ENCODE results near the gene FTO.

FTO gene

DNA sequence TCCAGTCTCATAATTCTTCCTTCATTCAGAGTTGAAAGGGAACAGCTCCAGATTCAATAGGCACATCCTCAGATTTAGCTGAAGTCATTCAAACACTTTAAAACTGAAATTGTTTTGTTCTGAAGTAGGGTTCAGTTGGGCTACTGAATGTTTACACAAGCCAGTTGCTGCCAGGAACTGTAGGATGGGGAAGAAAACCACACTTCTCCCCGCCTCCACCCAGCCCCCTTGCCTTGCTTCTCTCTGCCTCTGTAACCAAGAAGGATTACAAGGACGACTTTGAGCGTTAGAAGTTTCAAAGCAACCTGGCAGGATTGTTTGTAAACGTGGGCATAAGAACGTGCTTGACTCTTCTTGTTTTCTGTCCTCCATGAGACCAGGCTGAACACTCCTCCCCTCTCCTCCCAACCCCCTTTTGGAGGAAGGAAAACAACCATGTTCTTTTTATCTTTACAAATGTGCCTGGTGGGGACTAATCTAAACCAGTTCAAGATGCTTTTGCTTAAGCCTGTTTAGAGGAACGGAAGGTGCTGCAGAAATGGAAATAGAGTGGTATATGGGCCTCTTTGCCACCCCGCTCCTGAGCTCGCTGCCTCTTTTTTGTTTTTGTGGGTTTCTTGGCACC, 287.9 kb downstream of the FTO start:
- TF ChIP-seq, protein P1, sequence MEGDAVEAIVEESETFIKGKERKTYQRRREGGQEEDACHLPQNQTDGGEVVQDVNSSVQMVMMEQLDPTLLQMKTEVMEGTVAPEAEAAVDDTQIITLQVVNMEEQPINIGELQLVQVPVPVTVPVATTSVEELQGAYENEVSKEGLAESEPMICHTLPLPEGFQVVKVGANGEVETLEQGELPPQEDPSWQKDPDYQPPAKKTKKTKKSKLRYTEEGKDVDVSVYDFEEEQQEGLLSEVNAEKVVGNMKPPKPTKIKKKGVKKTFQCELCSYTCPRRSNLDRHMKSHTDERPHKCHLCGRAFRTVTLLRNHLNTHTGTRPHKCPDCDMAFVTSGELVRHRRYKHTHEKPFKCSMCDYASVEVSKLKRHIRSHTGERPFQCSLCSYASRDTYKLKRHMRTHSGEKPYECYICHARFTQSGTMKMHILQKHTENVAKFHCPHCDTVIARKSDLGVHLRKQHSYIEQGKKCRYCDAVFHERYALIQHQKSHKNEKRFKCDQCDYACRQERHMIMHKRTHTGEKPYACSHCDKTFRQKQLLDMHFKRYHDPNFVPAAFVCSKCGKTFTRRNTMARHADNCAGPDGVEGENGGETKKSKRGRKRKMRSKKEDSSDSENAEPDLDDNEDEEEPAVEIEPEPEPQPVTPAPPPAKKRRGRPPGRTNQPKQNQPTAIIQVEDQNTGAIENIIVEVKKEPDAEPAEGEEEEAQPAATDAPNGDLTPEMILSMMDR (IDR thresholded peaks at IDR 0.05; ENCODE audit: low read depth, low read length, missing control alignments) = no peak
- H3K27me3 ChIP-seq (replicated peaks) = no peaks in the 10 kb centered on the region
- peak; percentile 42 for DNase-seq
- H3K27ac ChIP-seq = no peak overlapping the region
- in situ Hi-C loops (cut with HindIII; ENCODE audit: low pct_ligation_motif_present, low sequenced_read_pairs) = no loop called here
- peak overlapping the region; percentile 0 for H3K4me3 ChIP-seq (ENCODE audit: low read depth, low read length)
- no peaks in the 10 kb centered on the region for H3K36me3 ChIP-seq (replicated peaks)

- DNase-seq = no peak
- in situ Hi-C loops (cut with HindIII; ENCODE audit: low pct_ligation_motif_present, low sequenced_read_pairs) = no loop called here
- Histone ChIP-seq H3K36me3 (replicated peaks) (no peaks in the 10 kb centered on the region), H3K27ac (no peak overlapping the region), H3K4me3 (ENCODE audit: low read depth, low read length) (no peak overlapping the region), H3K27me3 (replicated peaks) (no peaks in the 10 kb centered on the region)
- TF ChIP-seq, protein P1 (IDR thresholded peaks at IDR 0.05; ENCODE audit: low read depth, low read length, missing control alignments) = no peak
Measured at GRCh38 chr16:53995378-53995777, 291.4 kb downstream of the FTO start.

DNA sequence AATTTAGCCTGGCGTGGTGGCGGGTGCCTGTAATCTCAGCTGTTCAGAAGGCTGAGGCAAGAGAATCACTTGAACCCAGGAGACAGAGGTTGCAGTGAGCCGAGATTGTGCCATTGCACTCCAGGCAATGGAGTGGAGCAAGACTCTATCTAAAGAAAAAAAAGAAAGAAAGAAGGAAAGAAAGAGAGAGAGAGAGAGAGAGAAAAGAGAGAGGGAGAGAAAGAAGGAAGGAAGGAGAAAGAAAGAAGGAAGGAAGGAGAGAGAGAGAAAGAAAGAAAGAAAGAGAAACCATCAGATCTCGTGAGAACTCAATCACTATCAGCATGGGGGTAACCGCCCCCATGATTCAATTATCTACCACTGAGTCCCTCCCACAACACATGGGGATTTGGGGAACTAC, 293.0 kb downstream of the FTO start:
- H3K27ac ChIP-seq = no peak overlapping the region
- in situ Hi-C loops (cut with HindIII; ENCODE audit: low pct_ligation_motif_present, low sequenced_read_pairs) = no loop called here
- H3K27me3 ChIP-seq (replicated peaks) = no peaks in the 10 kb centered on the region
- H3K36me3 ChIP-seq (replicated peaks) = no peaks in the 10 kb centered on the region
- H3K4me3 ChIP-seq (ENCODE audit: low read depth, low read length) = no peak overlapping the region
- no peak for DNase-seq
- TF ChIP-seq, protein P1 (IDR thresholded peaks at IDR 0.05; ENCODE audit: low read depth, low read length, missing control alignments) = no peak

- in situ Hi-C loops (cut with HindIII; ENCODE audit: low pct_ligation_motif_present, low sequenced_read_pairs) = no loop called here
- no peak for DNase-seq
- H3K4me3 ChIP-seq (ENCODE audit: low read depth, low read length) = no peak overlapping the region
- no peaks in the 10 kb centered on the region for H3K36me3 ChIP-seq (replicated peaks)
- H3K27me3 ChIP-seq (replicated peaks) = no peaks in the 10 kb centered on the region
- TF ChIP-seq, protein P1 (IDR thresholded peaks at IDR 0.05; ENCODE audit: low read depth, low read length, missing control alignments) = no peak
- no peak overlapping the region for H3K27ac ChIP-seq
Measured at GRCh38 chr16:53998024-53998810, 294.3 kb downstream of the FTO start.

GRCh38 chr16:53998966-53999522, 295.1 kb downstream of the FTO start:
- no peak for DNase-seq
- no peak overlapping the region for H3K27ac ChIP-seq
- TF ChIP-seq, protein P1 (IDR thresholded peaks at IDR 0.05; ENCODE audit: low read depth, low read length, missing control alignments) = no peak

More at GRCh38 chr16:53998966-53999522, 295.1 kb downstream of the FTO start:
- Histone ChIP-seq H3K27me3 (replicated peaks) (no peaks in the 10 kb centered on the region), H3K36me3 (replicated peaks) (no peaks in the 10 kb centered on the region), H3K4me3 (ENCODE audit: low read depth, low read length) (no peak overlapping the region)
- in situ Hi-C loops (cut with HindIII; ENCODE audit: low pct_ligation_motif_present, low sequenced_read_pairs) = no loop called here

Measured in brain microvascular endothelial cell (primary cell).